HG03439 (cell line): ENCODE results near the gene OGA.

Experiments used
- ATAC-seq: cut with Tn5 transposase; IDR thresholded peaks from one replicate; pipeline ENCODE4 v1.9.1; 2021; ENCODE audit warnings: mild to moderate bottlenecking, moderate library complexity; ENCODE audit not compliant: unreplicated experiment

The OGA gene

DNA sequence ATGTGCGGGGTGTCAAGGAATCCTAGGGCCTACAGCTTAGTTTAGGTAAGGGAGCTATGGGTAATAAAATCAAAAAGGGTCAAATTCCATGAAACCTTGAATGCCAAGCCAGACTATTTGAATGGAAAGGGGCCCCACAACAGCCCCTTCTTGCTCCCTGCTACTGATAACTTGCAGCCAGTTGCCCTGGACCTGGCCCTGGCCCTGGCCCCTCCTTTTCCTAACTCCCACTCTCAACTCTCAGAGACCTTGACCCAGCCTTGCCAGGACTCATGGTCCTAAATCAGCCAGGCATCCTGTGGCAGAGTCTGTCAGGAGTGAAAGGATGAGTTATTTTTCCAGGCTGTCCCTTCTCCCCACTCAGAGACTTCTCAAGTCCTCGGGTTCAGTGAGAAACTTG lies 19.5 kb upstream of the OGA start:
- ATAC-seq: no peak

GRCh38 chr10:101835362-101835761 lies 17.1 kb upstream of the OGA start:
- no peak for ATAC-seq

DNA sequence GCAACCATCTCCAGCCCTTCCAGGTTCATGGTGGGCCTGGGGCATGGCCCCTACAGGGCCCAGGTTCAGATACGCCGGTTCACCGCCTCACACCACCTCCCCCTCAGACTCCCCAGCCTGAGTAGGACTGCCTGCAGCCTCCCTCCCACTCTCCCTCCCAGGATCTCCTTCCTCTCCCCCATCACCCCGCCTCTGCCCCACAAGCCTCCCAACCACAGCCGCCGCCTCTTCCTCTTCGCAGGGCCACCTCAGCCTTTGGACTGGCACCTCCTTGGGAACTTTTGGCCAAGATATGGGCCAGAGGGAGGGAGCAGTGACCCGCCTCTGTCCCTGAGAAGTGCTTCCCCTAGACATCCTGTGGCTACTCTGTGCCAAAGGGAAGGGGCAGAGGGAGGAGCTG lies 16.1 kb upstream of the OGA start:
- no peak for ATAC-seq

GRCh38 chr10:101833466-101833865 lies 15.2 kb upstream of the OGA start:
- ATAC-seq: no peak

GRCh38 chr10:101832325-101832771 lies 14.1 kb upstream of the OGA start:
- no peak for ATAC-seq

DNA sequence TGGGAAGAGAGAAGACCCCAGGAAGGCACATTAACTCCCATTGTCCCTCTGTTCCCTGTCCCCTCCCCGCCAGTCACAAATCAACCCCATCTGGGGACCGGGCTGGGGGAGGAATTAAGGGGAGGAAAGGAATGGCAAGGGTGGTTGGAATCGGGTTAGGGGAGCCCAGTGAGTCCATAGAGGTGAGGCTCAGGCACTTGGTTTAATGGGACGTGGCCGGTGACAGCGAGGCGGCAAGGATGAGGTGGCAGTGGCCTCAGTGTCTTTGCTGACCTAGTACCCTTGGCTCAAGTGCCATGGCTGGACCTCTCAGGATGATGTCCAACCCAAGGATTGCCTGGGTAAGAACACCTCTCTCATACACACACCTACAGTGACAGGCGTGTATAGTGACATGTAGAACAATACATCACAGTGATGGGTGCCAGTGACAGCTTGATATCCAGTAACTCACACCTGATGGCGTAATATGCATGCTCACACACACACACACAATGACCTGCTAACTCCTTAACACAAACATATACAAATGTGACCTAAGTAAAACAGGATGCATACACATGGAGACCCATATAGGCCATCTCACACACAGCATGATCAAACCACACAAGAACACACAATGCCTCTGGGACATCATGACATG lies 13.0 kb upstream of the OGA start:
- ATAC-seq: no peak

GRCh38 chr10:101830322-101831168 lies 12.3 kb upstream of the OGA start:
- peak; percentile 62 for ATAC-seq

- no peak for ATAC-seq
Observed at GRCh38 chr10:101829561-101830315, 11.5 kb upstream of the OGA start.

DNA sequence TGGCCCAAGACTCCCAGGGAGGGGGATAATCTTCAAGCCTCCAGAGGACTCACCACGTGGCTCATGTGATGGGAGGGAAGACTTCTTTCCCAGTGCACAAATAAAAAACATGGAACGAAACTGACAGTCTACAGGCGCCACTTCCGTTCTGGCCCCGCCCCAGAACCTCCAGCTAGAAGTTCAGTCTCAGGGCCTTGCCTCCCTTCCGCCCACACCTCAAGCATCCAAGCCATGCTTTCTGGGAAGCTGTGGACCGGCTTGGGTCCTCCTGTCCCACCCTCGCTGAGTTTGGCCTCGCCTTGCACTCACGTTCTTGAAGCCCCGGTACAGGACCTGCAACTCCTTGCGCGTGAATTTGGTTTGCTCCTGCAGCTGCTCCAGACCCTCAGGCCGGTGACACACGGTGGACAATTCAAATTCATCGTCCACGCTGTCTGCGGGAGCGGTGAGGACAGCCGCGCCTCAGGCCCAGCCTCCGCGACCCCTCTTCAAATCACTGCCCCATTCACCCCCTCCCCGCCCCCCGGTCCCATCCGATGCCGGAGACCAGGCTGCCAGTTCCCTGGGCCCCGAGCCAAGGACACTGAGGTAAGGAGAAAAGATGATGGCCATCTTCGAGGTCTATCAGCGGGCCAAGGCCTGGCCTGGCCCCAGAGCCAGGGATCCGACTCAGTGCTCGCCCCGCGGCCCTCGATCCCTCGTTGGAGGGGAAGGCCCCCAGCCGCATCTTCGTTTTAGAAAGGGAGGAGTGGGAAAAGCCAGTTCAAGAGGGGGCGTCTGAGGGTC lies 10.7 kb upstream of the OGA start:
- ATAC-seq: no peak

GRCh38 chr10:101827919-101828600 lies 9.8 kb upstream of the OGA start:
- no peak for ATAC-seq

- no peak for ATAC-seq
Observed at GRCh38 chr10:101826852-101827434, 8.7 kb upstream of the OGA start.

DNA sequence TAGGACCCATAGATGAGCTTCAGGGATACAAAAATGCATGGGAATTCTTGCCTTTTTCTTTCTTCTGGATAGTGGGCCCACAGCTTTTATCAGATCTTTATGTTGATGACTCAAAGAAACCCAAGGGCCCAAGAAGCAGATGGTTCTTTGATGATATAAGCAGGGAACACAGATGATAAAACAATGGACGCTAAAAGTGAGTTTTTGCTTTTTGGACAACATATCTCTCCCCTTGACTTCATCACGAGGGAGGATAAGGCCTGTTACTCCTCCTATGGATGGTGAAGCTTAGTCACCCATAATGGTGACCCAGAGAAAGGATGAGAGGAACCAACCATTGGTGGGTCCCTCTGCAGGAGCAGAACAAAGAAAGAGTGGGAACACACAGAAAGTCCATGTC lies 6.5 kb upstream of the OGA start:
- no peak for ATAC-seq

DNA sequence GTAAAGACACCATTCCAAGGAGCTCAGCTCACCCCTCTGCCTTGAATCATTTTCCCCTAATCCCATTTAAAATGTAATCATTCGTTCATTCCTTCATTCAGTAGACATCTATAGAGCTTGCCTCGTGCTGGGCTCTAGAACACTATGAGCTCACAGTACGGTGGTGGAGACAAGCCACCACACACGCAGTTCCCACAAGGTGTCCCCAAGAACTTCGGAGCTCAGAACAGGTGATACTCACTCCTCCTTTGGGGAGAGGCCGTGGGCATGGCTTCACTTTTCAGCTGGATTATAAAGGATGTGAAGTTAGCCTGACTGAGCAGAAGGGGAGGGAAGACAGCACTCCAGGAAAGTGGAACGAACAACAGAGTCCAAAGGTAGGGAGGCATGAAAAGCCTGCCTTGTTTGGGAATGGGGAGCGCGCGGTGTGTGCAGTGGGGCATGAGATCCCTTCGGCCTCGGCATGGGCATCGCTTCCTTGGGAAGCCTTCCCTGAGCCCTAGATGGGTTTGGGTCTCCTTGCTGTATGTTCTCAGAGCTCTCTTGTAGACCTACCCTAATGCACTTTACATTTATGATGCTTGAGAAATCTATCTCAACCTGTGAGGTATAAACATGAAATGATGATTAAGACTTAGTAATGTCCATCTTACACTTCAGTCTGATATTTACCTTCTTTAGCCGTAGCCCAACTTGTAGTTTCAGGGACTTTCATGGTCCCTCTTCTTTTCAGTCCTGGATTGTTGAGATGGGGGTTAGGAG lies 809 bp upstream of the OGA start:
- peak; percentile 18 for ATAC-seq

GRCh38 chr10:101817337-101818118 lies 716 bp downstream of the OGA start:
- no peak for ATAC-seq

DNA sequence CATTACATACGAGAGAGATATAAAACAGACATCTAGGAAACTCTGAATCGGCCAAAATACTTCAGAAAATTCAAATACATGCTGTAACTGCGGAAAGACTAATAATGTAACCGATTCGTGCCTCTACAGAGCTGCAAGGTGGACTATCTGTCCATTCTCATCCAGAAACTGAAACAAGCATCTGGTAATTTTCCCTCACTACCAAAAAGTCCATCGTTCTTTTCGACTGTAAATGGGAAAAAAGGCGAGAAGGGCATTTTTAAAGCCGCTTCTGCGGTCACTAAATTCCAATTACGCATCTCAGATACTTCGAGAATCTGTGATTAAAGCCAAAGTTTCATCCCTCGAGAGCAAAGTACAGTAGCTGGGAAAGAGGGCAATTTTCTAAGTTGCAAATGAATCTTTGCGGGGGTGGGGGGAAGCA lies 1.3 kb downstream of the OGA start:
- ATAC-seq: no peak

- ATAC-seq: no peak
Observed at GRCh38 chr10:101816376-101816775, 1.9 kb downstream of the OGA start.

GRCh38 chr10:101814466-101815071 lies 3.7 kb downstream of the OGA start:
- ATAC-seq: no peak

GRCh38 chr10:101812606-101813005 lies 5.6 kb downstream of the OGA start:
- ATAC-seq: no peak
